Ramos (cell line): ENCODE measurements around the gene SDSL.

Source experiments
- in situ Hi-C: fragments of 300-500 bp; cut with MboI; formaldehyde crosslinking; loops from one replicate; pipeline ENCODE4 v1.14.3; 2022; ENCODE audit warnings: low sequenced_read_pairs; ENCODE audit not compliant: unreplicated experiment

Gene SDSL

GRCh38 chr12:113396200-113396599 lies 26.0 kb upstream of the SDSL start:
- in situ Hi-C loops = no loop called here

GRCh38 chr12:113396828-113397496 lies 25.2 kb upstream of the SDSL start:
- in situ Hi-C loops = no loop called here

GRCh38 chr12:113397497-113398197 lies 24.5 kb upstream of the SDSL start:
- in situ Hi-C loops = no loop called here

GRCh38 chr12:113398346-113399290 lies 23.6 kb upstream of the SDSL start:
- in situ Hi-C loops = no loop called here

GRCh38 chr12:113399490-113399889 lies 22.7 kb upstream of the SDSL start:
- in situ Hi-C loops = no loop called here

- in situ Hi-C loops = no loop called here
Observed at GRCh38 chr12:113400362-113400761, 21.8 kb upstream of the SDSL start.

- in situ Hi-C loops = no loop called here
Observed at GRCh38 chr12:113401066-113402000, 20.8 kb upstream of the SDSL start.

- in situ Hi-C loops = no loop called here
Observed at GRCh38 chr12:113402586-113403260, 19.5 kb upstream of the SDSL start.

GRCh38 chr12:113403435-113404415 lies 18.5 kb upstream of the SDSL start, which contains the start of gene SDS:
Gene SDS, minus strand, starts transcription at chr12:113403887. Its CDS starts 4,179 bp downstream, at chr12:113399708.
- in situ Hi-C loops = no loop called here

- in situ Hi-C loops = no loop called here
Observed at GRCh38 chr12:113405694-113406093, 16.5 kb upstream of the SDSL start.

- in situ Hi-C loops = no loop called here
Observed at GRCh38 chr12:113407931-113408600, 14.1 kb upstream of the SDSL start.

- in situ Hi-C loops = no loop called here
Observed at GRCh38 chr12:113408756-113409298, 13.4 kb upstream of the SDSL start.

GRCh38 chr12:113409462-113410124 lies 12.6 kb upstream of the SDSL start:
- in situ Hi-C loops = no loop called here

GRCh38 chr12:113413488-113413939 lies 8.7 kb upstream of the SDSL start:
- in situ Hi-C loops = no loop called here

- in situ Hi-C loops = no loop called here
Observed at GRCh38 chr12:113414519-113415038, 7.6 kb upstream of the SDSL start.

GRCh38 chr12:113416091-113416754 lies 6.0 kb upstream of the SDSL start:
- in situ Hi-C loops = no loop called here
